GM21367 (cell line): ENCODE measurements around the gene POMT1.
"Not testable (repeated sequence)": the region's sequence is repeated elsewhere in the genome, so short reads cannot be mapped to it uniquely, and the experiment has no call there.

Experiments used
- ATAC-seq: cut with Tn5 transposase; IDR thresholded peaks from one replicate; pipeline ENCODE4 v1.9.1; 2021; ENCODE audit not compliant: unreplicated experiment

POMT1 gene

DNA sequence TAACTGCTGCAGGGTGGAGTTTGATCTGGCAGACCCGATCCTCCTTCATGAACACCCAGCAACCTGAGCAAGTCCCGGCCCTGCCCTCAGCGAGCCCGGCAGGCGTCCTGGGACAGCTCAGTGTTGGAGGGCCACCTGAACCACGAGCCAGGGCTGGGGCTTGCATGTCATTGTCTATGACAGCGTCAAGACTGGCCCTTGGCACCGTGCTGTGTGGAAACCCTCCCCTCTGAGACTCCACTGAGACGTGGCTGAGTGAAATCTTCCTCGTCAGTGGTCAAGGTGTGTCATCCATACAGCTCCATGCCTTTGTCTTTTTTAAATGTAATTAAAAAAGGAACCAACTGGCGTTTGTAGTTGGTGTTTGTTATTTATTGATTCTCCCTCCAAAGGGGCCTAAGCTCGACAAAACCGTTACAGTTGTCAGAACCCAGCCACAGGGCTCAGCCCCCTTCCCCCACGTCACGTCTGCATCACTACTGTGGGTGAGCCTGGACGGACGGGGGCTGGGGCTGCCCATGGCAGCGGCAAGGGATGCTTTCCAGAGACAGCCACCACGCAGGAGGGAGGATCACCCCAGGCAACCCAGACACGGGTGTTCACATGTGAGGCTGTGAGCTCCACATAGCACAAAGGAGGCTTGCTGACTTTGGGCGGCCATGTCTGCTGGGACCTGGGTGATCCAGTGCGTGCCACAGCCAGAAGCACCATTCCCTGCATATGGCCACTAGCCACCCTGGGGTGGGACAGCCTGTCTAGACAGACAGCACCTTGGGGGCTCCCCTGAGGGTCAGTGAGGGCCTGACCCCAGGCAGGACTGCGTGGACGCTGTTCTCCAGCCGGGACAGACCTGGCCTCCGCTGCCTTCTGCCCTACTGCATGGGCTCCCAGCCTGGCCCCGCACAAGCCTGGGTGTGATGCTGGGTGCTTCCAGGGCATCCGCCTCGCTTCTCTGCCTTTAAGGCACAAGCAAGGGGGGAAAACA lies 21.0 kb downstream of the POMT1 start:
- ATAC-seq, result no peak

DNA sequence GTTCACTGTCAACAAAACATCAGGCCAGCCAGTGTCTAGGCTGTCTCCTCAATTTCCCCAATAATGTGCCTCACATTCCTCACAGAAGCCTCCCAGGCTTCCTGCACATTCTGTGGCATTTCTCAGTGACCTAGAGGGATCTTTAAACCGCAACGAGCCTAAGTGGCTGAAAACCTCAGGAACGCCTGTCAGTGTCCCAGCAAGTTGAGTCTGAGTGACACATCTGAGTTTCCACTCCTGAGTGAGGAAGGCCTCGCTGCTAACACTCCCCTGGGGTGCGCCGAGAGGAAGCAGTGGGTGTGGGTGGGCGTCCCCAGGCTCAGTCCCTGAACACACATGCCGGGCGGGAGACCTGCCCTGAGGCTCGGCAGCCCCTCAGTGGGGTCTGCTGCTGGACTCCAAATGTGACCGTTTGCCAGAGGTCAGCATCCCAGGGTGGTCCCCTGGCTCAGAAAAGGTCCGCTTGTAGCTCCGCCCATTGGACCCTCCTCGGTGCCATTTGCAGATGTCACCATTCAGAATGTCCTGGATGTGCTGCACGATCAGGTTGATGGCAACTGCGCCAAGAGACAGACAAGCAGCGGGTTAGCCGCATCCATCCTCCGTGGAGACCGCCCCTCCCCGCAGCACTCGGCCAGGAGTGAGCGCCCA lies 22.1 kb downstream of the POMT1 start:
- ATAC-seq, result no peak

DNA sequence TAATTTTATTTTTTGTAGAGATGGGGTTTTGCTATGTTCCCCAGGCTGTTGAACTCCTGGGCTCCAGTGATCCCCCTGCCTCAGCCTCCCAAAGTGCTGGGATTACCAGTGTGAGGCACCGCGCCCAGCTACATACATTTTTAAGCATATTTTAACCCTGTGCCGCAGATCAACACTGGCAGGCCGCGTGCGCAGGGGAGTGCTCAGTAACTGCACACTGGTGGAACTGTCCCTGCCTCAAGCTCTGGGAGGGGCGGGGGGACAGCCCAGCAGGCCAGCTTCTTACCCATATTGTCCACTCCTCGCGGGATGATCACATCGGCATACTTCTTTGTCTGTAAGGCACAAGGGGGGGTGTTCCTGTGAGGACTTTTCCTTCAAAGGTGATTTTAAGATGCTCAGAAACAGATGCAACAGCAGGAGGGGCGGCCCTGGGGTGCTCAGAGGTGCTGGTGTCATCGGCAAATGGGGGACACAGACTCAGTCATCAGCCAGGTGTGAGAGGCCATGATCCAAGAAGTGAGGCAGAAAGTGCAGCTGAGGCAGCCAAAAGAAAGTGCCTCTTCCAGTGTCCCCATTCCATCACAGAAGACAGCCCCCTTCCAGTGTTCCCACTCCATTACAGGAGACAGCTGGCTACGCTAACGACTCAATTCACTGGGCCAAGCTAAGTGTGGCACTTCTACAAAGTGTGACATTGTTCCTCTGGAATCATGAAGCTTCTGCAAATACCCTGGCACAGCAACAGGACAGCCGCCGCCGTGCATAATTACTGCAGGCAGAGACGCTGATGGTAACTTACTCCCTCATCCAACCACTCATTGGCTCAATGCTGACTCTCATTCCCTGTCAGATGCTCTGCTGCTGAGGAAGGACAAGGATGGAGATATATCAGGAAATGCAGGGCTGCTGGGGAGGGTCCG lies 23.2 kb downstream of the POMT1 start:
- ATAC-seq, result no peak

DNA sequence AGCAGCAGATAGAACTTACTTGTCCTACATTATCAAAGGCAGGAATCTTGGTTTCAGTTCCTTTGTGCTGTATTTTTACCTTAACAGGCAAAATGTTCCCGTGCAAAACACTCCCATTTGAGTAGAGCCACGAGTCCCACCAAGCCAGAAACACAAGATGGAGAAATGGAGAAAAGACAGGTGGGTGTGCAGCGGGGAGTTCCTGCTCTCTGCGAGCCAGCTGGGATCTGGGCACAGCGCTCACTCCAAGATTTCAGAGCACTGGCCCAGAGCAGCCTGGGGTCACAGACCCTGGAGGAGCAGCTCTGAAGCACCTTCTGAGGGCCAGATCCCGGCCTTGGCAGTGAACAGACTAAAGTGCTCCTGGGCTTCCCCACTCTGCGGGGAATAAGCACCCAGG lies 25.5 kb downstream of the POMT1 start:
- no peak for ATAC-seq

DNA sequence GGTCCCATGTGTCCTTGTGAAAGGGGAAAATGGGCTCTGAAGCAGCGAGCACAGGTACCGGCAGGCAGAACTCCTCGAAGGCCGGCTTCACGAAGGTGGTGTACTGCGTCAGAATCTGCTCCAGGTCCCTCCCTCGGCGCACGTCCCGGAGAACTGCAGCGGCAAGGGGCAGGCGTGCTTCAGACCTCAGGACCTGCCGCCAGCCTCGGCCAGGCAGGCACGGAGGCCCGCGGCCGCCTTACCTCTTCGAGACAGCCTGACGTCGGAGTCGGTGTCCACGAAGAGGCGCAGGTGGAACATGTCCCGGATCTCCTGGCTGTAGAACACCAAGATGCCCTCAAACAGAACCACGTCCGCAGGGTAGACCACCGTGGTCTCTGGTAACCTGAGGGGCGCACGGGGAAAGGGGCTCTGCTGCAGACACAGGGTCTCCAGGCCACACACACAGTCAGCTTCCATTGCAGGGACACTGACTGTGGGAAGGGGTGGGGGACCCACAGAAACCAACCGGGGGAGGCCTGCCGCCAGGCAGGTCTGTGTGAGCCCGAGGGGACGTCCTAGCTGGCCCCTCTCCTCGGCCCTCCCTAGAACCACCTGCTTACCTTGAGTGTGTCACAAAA lies 26.3 kb downstream of the POMT1 start:
- no peak for ATAC-seq

DNA sequence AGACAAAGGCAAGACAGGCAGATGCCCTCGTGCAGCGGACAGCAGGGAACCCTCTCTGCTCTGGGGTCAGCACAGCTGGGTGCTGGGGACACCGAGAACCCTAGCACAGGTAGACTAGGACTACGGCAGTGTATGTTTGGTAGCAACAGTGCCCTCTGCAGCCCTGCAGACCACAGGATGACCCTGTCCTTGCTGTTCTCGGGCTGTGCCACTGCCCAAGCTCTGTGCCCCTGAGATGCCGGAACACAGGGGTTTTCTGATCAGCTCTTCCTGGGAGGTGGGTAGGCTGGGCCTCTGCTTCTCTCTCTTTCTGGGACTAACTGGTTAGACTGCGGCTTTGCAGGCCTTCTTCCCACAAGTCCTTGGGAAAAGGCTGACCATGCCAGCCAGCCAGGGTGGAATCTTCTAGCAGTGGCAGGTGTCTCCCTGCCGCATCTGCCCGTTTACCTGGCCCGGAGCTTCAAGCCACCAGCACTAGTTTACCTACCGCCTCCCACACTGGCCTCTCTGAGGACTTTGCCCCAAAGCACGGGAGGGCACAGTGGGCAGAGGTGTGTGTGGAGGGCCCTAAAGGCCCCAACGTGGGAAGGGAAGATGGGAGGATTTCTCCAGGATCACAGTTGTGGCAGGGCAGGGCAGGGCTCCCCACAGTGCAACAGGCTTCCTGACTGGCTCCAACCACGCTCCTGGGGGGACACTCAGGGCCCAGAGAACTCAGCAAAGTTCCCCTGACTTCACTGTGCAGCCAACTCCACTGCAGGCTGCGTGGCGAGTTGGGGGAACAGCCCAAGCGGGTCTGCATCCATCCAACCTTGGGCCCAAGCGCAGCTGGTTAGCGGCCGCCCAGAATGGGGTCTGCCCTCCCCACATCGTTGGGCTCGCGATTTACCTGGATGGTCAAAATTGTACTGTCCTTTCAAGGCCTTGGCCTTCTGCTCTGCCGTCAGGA lies 27.2 kb downstream of the POMT1 start:
- no peak for ATAC-seq

DNA sequence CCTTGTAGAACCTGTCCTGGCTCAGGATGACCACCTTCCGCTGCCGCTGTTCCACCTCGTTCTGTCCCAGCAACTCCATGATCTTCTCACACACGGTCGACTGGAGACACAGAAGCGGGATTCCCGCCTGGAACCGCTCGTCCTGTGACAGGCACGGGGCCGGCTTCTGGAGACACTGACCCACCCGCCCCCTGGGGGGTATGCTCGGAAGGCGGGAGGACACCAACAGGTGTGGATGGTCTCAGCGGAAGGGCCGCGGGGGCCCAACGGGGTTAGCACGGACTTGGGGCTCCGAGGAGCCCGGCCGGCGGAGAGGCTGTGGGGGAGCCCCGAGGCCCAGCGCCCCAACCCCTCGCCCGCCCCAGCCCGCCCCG lies 27.8 kb downstream of the POMT1 start:
- ATAC-seq, result peak; percentile 4

DNA sequence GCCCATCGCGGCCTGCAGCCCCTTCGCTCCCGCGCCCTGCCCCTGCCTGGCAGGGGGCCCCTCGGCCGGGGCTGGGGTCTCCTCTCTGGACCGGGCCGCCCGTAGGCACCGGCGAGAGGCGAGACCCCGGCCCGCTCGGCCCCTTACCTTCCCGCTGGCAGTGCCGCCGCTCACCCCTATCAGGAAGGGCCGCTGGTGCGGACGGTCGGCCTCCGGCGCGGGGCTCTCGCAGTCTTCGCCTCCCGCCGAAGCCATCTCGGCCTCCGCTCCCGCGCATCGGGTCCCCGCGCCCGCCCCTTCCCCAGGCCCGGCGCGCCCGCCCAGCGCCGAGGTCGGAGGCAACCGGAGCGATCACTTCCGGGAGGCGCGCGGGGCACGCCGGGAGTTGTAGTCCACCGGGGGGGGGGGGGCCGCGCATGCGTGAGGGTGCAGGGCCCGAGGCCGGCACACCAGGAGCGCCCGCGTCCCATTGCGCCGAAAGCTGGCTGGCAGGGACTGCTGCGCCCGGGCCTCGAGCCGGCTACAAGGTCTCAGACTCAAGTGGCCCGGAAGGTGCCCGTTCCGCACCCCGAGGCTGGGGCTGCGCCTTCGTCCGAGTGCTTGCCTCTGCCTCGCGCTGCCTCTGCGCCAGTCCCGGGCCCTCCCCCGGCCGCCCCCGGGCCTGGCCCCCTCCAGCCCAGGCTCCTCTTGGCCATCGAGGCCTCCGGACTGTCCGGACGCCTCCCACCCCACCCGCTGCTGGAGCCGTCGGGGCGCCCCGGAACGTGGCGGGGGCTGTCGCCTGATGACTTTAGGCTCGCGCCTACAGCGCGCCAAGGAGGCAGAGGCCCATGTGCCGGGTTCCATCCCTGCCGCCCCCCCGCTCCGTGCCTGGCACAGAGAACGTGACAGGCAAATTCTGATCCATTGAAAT lies 28.5 kb downstream of the POMT1 start, which contains the start of gene UCK1:
UCK1 (minus strand) TSS at position 344 of the 913 bp plus-strand sequence; CDS start at position 255, 89 bp downstream.
- peak; percentile 76 for ATAC-seq

DNA sequence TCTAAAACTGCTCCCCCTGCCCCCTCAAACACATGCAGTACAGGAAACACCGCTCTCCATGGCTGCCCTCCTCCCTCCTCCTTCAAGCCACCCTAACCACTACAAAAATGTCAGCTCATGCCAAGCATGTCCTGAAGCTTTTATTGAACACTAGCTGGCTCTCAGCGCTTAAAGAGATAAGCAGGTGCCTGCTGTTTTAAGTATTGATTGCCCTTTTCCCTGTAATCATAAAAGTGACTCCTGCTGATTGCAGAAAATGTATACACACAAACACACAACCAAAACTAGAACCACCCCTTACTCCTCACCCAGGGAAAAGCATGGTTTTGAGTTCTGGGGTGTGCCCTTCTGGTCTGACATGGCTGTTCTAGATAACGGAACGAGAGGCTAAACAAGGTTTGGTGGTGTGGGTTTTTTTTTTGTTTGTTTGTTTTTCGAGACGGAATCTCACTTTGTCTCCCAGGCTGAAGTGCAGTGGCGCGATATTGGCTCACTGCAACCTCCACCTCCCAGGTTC lies 32.1 kb downstream of the POMT1 start:
- ATAC-seq, result no peak

DNA sequence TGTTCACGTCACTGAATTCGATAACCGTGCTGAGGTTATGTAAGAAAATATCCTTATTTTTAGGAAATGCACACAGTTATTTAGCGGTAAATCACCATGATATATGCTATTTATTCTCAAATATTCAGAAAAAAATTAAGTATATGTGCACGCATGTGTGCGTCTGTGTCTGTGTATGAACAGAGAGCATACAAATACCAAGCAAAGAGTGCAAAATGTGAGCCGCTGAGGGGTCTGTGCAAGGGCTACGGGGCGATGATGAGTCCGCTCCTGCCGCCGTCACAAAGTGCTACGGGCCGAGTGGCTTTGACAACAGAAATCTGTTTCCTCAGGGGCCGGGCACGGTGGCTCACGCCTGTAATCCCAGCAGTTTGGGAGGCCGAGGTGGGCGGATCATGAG lies 35.2 kb downstream of the POMT1 start:
- no peak for ATAC-seq

DNA sequence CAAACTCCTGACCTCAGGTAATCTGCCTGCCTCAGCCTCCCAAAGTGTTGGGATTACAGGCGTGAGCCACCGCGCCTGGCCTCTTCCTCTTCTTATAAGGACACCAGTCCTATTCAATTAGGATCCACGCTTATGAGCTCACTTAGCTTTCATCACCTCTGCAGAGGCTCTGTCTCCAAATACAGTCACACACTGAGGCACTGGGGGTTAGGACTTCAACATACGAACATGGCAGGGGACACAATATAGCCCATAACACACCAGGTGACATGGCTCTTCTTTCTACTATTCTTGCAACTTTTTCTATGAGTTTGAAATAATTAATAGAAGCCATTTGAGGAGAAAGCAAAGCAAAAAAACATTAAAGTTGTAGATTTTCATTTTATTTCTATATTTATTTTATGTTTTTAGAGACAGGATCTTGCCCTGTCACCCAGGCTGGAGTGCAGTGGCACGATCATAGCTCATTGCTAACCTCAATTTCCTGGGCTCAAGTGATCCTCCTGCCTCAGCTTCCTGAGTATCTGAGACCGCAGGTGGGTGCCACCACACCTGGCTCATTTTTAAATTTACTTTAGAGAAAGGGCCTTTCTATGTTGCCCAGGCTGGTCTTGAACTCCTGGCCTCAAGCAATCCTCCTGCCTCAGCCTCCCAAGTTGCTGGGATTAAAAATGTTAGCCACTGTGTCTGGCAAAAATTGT lies 36.7 kb downstream of the POMT1 start:
- no peak for ATAC-seq

DNA sequence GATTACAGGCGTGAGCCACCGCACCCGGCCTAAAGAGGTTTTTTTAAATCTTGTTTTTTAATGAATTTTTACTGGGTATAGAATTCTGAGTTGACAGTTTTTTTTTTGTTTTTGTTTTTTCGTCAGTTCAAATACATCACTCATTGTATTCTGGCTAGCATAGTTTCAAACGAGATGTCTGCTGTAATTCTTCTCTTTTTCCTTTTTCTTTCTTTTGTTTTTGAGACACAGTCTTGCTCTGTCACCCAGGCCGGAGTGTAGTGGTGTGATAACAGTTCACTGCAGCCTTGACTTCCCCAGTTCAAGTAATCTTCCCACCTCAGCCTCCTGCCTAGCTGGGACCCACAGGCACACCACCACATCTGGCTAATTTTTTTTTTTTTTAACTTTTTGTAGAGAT lies 40.4 kb downstream of the POMT1 start:
- no peak for ATAC-seq

DNA sequence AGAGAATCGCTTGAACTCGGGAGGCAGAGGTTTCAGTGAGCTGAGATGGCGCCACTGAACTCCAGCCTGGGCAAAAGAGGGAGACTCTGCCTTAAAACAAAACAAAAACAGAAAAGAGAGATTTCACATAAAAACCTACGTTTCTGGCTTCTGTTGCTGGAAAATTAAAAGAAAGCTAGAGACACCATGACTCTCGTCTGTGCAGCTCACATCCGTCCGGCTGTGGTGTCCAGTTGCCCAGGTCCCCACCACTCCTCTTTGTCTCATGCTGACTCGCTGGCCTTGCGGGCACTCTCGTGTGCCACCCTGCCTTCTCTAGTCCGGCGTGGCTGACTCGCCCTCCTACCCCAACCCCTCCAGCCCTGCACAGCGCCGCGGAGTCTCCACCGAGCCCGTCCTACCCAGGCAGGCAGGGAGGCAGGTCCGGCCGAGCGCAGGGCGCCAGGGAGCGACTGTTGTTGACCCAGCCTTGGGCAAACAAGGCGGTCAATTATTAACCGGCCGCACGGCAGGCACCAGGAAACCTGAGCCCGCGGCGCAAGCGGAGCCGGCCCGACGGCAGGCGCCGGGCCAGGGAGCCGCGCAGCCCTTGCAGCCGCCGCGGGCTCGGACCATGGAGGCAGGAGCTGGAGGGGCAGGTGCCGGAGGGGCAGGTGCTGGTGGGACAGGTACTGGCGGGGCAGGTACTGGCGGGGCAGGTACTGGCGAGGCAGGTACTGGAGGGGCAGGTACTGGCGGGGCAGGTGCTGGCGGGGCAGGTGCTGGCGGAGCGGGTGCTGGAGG lies 42.5 kb downstream of the POMT1 start, which contains the start of gene PRRT1B:
PRRT1B (plus strand) TSS at position 521 of the 783 bp plus-strand sequence; CDS start at position 614, 93 bp downstream.
- ATAC-seq, result no peak

DNA sequence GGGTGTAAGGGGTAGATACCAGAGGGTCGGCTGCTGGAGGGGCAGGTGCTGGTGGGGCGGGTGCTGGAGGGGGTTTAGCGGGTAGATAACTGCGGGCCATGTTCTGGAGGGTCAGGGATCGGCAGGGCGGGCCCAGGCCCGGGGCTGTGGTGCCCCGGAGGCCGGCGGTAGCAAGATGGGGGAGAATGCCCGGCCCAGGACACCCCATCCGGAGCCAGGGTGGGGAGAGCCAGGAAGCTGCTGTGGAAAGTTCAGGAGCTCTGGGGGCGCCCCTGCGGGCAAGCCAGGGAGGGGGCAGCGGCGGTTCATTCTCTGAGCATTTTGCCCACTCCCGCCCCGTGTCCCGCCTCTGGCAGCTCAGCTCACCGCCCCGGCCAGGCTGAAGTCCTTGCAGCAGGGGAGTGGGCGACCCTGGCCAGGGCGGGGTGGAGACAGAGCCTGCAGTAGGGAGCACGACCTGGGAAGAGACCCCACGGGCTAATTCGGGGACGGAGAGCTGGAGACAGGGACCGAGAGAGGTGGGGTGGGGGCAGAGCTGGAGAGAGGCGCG lies 43.1 kb downstream of the POMT1 start:
- ATAC-seq, result no peak

DNA sequence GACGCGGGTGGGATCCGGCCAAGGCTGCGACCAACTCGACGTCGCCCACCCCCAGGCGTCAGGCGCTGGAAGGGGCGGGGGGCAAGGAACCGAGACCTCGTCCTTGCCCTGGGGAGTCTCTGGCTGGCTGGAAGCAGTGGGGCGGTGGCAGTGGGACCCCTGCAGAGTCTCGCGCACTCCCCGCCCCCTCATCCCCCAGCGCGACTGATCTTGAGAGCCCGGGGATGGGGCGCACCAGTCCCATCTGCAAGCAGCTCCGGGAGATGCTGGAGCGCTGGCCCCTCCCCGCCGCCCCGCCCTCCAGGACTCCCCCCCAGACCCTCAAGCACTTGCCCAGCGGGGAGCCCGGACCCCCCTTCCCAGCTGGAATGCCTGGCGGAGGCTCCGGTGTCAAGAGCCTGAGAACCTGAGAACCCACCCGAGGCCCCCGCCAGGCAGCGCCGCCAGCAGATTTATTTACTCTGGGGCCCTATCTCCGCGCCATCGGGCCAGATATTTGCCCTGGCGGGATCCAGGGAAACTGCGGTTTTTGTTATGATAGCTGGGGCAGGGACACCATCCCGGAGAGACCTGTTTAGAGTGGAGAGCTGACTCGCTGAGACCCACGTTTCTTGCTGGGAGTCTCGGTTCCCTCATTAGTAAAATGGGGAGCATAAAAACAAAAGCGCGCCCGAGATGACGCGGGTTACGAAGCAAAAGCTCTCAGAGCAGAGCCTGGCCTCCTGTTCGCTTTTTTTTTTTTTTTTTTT lies 43.8 kb downstream of the POMT1 start:
- ATAC-seq, result no peak

DNA sequence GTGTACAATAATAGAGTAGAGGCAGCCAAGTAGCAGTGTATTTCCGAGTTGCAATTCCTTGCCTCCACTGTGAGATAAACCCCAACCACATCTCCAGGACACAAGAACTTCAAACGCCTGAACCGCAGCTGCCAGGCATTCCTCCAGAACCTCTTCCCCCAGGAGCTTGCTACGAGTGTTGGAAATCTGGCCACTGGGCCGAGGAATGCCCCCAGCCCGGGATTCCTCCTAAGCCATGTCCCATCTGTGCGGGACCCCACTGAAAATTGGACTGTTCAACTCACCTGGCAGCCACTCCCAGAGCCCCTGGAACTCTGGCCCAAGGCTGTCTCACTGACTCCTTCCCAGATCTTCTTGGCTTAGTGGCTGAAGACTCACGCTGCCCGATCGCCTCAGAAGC lies 46.5 kb downstream of the POMT1 start:
- not testable (repeated sequence) for ATAC-seq
